Measurements from ENCODE around the gene AGTRAP. TPM values are rescaled to one million over a fixed set of nuclear protein-coding genes. Genes with fewer than 3 reads are reported as not detected.

AGTRAP gene
- total RNA-seq, 1 experiment from 2014 or later: 57.0 TPM

DNA sequence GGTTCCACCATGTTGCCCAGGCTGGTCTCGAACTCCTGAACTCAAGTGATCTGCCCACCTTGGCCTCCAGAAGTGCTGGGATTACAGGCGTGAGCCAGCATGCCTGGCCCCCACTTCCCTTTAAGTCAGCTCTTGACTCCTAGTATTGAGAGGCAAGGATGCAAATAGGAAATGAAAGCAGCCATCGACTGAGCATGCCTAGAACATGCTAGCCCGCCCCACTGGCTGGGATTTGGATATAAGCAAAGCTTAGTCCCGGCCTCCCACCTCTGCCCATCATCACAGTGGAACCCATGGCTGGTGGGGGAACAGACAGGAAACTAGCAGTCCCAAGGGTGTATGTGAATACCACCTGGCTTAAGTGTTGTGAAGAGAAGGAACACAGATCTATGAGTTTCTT, 36.5 kb downstream of the AGTRAP start:
- no peaks in the 10 kb centered on the region for H3K27me3 ChIP-seq (ENCODE audit: control insufficient read depth, insufficient read depth, low read length)
- ATAC-seq (no peak), DNase-seq (ENCODE audit: low read depth, low spot score) (no peak)
- in situ Hi-C loops (cut with HindIII; ENCODE audit: low pct_unique_long_range_greater_than_20kb, low sequenced_read_pairs): no loop called here
- BruUV-seq (replicated peaks): no TSS peak
- CTCF ChIA-PET: no interaction called here
- H3K36me3 ChIP-seq (ENCODE audit: control insufficient read depth, insufficient read depth, low read length): no peaks in the 10 kb centered on the region
- intact Hi-C loops (cut with micrococcal nuclease; ENCODE audit: unreplicated experiment): no loop called here
- no peaks in the 10 kb centered on the region for H3K9me3 ChIP-seq (ENCODE audit: control insufficient read depth, insufficient read depth, low read depth, low read length)
- no peak for TF ChIP-seq TCF7L2 (IDR thresholded peaks at IDR 0.05; ENCODE audit: low read depth, low read length)
- no peak for TF ChIP-seq SIN3A (IDR thresholded peaks at IDR 0.05; ENCODE audit: borderline replicate concordance, insufficient read depth, low read depth, low read length)
- TF ChIP-seq, protein P1, sequence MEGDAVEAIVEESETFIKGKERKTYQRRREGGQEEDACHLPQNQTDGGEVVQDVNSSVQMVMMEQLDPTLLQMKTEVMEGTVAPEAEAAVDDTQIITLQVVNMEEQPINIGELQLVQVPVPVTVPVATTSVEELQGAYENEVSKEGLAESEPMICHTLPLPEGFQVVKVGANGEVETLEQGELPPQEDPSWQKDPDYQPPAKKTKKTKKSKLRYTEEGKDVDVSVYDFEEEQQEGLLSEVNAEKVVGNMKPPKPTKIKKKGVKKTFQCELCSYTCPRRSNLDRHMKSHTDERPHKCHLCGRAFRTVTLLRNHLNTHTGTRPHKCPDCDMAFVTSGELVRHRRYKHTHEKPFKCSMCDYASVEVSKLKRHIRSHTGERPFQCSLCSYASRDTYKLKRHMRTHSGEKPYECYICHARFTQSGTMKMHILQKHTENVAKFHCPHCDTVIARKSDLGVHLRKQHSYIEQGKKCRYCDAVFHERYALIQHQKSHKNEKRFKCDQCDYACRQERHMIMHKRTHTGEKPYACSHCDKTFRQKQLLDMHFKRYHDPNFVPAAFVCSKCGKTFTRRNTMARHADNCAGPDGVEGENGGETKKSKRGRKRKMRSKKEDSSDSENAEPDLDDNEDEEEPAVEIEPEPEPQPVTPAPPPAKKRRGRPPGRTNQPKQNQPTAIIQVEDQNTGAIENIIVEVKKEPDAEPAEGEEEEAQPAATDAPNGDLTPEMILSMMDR (IDR thresholded peaks at IDR 0.05): no peak
- TF ChIP-seq POLR2AphosphoS5 (IDR thresholded peaks at IDR 0.05; ENCODE audit: low read depth, low read length): no peak
- TF ChIP-seq, protein P2, sequence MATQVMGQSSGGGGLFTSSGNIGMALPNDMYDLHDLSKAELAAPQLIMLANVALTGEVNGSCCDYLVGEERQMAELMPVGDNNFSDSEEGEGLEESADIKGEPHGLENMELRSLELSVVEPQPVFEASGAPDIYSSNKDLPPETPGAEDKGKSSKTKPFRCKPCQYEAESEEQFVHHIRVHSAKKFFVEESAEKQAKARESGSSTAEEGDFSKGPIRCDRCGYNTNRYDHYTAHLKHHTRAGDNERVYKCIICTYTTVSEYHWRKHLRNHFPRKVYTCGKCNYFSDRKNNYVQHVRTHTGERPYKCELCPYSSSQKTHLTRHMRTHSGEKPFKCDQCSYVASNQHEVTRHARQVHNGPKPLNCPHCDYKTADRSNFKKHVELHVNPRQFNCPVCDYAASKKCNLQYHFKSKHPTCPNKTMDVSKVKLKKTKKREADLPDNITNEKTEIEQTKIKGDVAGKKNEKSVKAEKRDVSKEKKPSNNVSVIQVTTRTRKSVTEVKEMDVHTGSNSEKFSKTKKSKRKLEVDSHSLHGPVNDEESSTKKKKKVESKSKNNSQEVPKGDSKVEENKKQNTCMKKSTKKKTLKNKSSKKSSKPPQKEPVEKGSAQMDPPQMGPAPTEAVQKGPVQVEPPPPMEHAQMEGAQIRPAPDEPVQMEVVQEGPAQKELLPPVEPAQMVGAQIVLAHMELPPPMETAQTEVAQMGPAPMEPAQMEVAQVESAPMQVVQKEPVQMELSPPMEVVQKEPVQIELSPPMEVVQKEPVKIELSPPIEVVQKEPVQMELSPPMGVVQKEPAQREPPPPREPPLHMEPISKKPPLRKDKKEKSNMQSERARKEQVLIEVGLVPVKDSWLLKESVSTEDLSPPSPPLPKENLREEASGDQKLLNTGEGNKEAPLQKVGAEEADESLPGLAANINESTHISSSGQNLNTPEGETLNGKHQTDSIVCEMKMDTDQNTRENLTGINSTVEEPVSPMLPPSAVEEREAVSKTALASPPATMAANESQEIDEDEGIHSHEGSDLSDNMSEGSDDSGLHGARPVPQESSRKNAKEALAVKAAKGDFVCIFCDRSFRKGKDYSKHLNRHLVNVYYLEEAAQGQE (IDR thresholded peaks at IDR 0.05; ENCODE audit: insufficient read depth in 1 of 2, low read depth in 2 of 2, low read length in 1 of 2): no peak
- H3K27ac ChIP-seq (ENCODE audit: low read length): no peak overlapping the region
- no peak overlapping the region for H3K4me3 ChIP-seq (ENCODE audit: low read depth in 2 of 2, low read length in 2 of 2)
- POLR2A ChIA-PET: no interaction called here
- H3K4me1 ChIP-seq (ENCODE audit: control insufficient read depth, insufficient read depth, low read length): no peaks in the 10 kb centered on the region

DNA sequence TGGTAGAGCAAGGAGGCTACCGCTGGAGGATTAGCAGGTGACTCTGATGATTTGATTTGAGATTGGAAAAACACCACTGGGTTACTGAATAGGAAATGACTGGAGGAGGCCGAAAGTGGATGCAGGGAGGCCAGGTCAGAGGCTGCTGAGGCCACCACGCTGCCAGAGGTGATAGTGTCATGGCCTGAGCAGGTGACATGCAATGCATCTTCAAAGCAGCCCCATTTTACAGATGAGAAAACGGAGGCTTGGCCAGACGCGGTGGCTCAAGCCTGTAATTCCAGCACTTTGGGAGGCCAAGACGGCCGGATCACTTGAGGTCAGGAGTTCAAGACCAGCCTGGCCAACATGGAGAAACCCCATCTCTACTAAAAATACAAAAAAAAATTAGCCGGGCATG, 38.8 kb downstream of the AGTRAP start:
- no TSS peak for BruUV-seq (replicated peaks)
- Histone ChIP-seq H3K36me3 (ENCODE audit: control insufficient read depth, insufficient read depth, low read length) (no peaks in the 10 kb centered on the region), H3K27me3 (ENCODE audit: control insufficient read depth, insufficient read depth, low read length) (no peaks in the 10 kb centered on the region), H3K4me1 (ENCODE audit: control insufficient read depth, insufficient read depth, low read length) (no peaks in the 10 kb centered on the region), H3K27ac (ENCODE audit: low read length) (no peak overlapping the region), H3K4me3 (ENCODE audit: low read depth in 2 of 2, low read length in 2 of 2) (no peak overlapping the region), H3K9me3 (ENCODE audit: control insufficient read depth, insufficient read depth, low read depth, low read length) (no peaks in the 10 kb centered on the region)
- DNase-seq (ENCODE audit: low read depth, low spot score) (no peak), ATAC-seq (no peak)
- in situ Hi-C loops (cut with HindIII; ENCODE audit: low pct_unique_long_range_greater_than_20kb, low sequenced_read_pairs): no loop called here
- intact Hi-C loops (cut with micrococcal nuclease; ENCODE audit: unreplicated experiment): no loop called here
- no peak for TF ChIP-seq POLR2AphosphoS5 (IDR thresholded peaks at IDR 0.05; ENCODE audit: low read depth, low read length)
- no peak for TF ChIP-seq SIN3A (IDR thresholded peaks at IDR 0.05; ENCODE audit: borderline replicate concordance, insufficient read depth, low read depth, low read length)
- TF ChIP-seq, protein P2 (IDR thresholded peaks at IDR 0.05; ENCODE audit: insufficient read depth in 1 of 2, low read depth in 2 of 2, low read length in 1 of 2): no peak
- no peak for TF ChIP-seq TCF7L2 (IDR thresholded peaks at IDR 0.05; ENCODE audit: low read depth, low read length)
- TF ChIP-seq, protein P1 (IDR thresholded peaks at IDR 0.05): no peak
- POLR2A ChIA-PET: no interaction called here
- CTCF ChIA-PET: no interaction called here

Data from Panc1 (cell line).